Neural cell (in vitro differentiated cells): ENCODE measurements around the gene BOD1. TPM values are rescaled to one million over a fixed set of nuclear protein-coding genes. Genes with fewer than 3 reads are reported as not detected.
A peak's percentile ranks its signal among the peaks of the same experiment; 100 is the strongest.

Source experiments
- H2AFZ ChIP-seq: fragments of 200-600, 300-800 bp; sonication (generic), shearing (Covaris generic); 2 replicates; pipeline ENCODE4 v1.6.0; 2014; ENCODE audit warnings: low read depth, mild to moderate bottlenecking, antibody characterized with exemption, low read length, moderate library complexity
- H3F3A ChIP-seq: fragments of 200-600 bp; shearing (Covaris generic); 2 replicates; pipeline ENCODE4 v1.6.1; 2016; ENCODE audit warnings: mild to moderate bottlenecking, moderate library complexity, mixed read lengths, antibody characterized with exemption, low read length; ENCODE audit not compliant: insufficient read depth, poor library complexity, severe bottlenecking
- H3K27ac ChIP-seq: fragments of 200-600, 300-800 bp; sonication (generic), shearing (Covaris generic); 2 replicates; pipeline ENCODE4 v1.5.1; 2014; ENCODE audit warnings: mild to moderate bottlenecking, low read length, moderate library complexity
- H3K27me3 ChIP-seq: fragments of 300-800, 200-600 bp; sonication (generic), shearing (Covaris generic); 2 replicates; pipeline ENCODE4 v1.6.0; 2014; ENCODE audit warnings: mild to moderate bottlenecking, low read depth, low read length, moderate library complexity; ENCODE audit not compliant: insufficient read depth
- H3K36me3 ChIP-seq: fragments of 300-800, 200-600 bp; sonication (generic), shearing (Covaris generic); 2 replicates; pipeline ENCODE4 v1.5.1; 2014; ENCODE audit warnings: mild to moderate bottlenecking, antibody characterized with exemption, low read length, moderate library complexity; ENCODE audit not compliant: insufficient read depth
- H3K4me2 ChIP-seq: fragments of 300-800, 200-600 bp; sonication (generic), shearing (Covaris generic); 2 replicates; pipeline ENCODE4 v1.6.0; 2014; ENCODE audit warnings: mild to moderate bottlenecking, low read length
- H3K4me3 ChIP-seq: fragments of 300-800, 200-600 bp; sonication (generic), shearing (Covaris generic); 2 replicates; pipeline ENCODE4 v1.5.1; 2014; ENCODE audit warnings: mild to moderate bottlenecking, low read length, moderate library complexity
- H3K79me2 ChIP-seq: fragments of 200-600 bp; shearing (Covaris generic); replicated peaks from 2 replicates; pipeline ENCODE4 v1.6.0; 2014; ENCODE audit warnings: mild to moderate bottlenecking, low read length, moderate library complexity; ENCODE audit not compliant: insufficient read depth
- H3K9ac ChIP-seq: fragments of 300-800, 200-600 bp; sonication (generic), shearing (Covaris generic); 2 replicates; pipeline ENCODE4 v1.6.1; 2016; ENCODE audit warnings: mild to moderate bottlenecking, low read length, mixed read lengths
- H3K9me2 ChIP-seq: fragments of 200-600 bp; shearing (Covaris generic); 2 replicates; pipeline ENCODE4 v1.6.1; 2016; ENCODE audit warnings: mild to moderate bottlenecking, low read length, mixed read lengths; ENCODE audit not compliant: insufficient read depth
- H3K9me3 ChIP-seq: fragments of 200-600, 300-800 bp; sonication (generic), shearing (Covaris generic); 2 replicates; pipeline ENCODE4 v1.6.1; 2016; ENCODE audit warnings: mild to moderate bottlenecking, mixed run types, low read length, moderate library complexity, mixed read lengths
- H4K20me1 ChIP-seq: fragments of 200-600 bp; shearing (Covaris generic); 2 replicates; pipeline ENCODE4 v1.6.1; 2016; ENCODE audit warnings: mild to moderate bottlenecking, mixed run types; ENCODE audit not compliant: insufficient read depth
- EP300 ChIP-seq: fragments of 450-650 bp; conservative IDR thresholded peaks from 2 replicates; pipeline ENCODE4 v1.6.1; 2014; ENCODE audit warnings: antibody characterized with exemption, mild to moderate bottlenecking, moderate library complexity; ENCODE audit not compliant: poor library complexity, severe bottlenecking
- EZH2 ChIP-seq: fragments of 200-600, 300-800 bp; shearing (Covaris generic), sonication (generic); IDR thresholded peaks from 2 replicates; pipeline ENCODE4 v1.6.1; 2014; ENCODE audit warnings: antibody characterized with exemption, low read length, borderline replicate concordance, mild to moderate bottlenecking; ENCODE audit not compliant: insufficient read depth, poor library complexity, severe bottlenecking
- MXI1 ChIP-seq: fragments of 450-650 bp; conservative IDR thresholded peaks from 2 replicates; pipeline ENCODE4 v1.6.1; 2014; ENCODE audit warnings: antibody characterized with exemption, mild to moderate bottlenecking; ENCODE audit not compliant: poor library complexity, severe bottlenecking
- POLR2AphosphoS5 ChIP-seq: IDR thresholded peaks from 2 replicates; pipeline ENCODE4 v1.6.1; 2012
- RAD21 ChIP-seq: fragments of 450-650 bp; conservative IDR thresholded peaks from 2 replicates; pipeline ENCODE4 v1.6.1; 2014; ENCODE audit warnings: antibody characterized with exemption, mild to moderate bottlenecking, moderate library complexity
- SMC3 ChIP-seq: fragments of 450-650 bp; conservative IDR thresholded peaks from 2 replicates; pipeline ENCODE4 v1.6.1; 2014; ENCODE audit warnings: antibody characterized with exemption, mild to moderate bottlenecking, moderate library complexity; ENCODE audit not compliant: poor library complexity
- TAF1 ChIP-seq: IDR thresholded peaks from 2 replicates; pipeline ENCODE4 v1.6.1; 2012; ENCODE audit warnings: low read depth
- polyA minus RNA-seq: library from RNA; depleted of rRNA, polyadenylated mRNA; stranded (reverse); fragments of >200 nt; gene quantifications from 2 replicates; pipeline ENCODE4 v1.2.3, GENCODE V29; 2014
- polyA plus RNA-seq: library from polyadenylated mRNA; depleted of rRNA; stranded (reverse); fragments of >200 nt; gene quantifications from 2 replicates; pipeline ENCODE4 v1.2.3, GENCODE V29; 2014
- TF ChIP-seq, protein P1 (sequence below): fragments of 450-650 bp; IDR thresholded peaks from 2 replicates; pipeline ENCODE4 v1.5.1; 2014; ENCODE audit warnings: antibody characterized with exemption, mild to moderate bottlenecking, moderate library complexity; ENCODE audit not compliant: poor library complexity, severe bottlenecking
- TF ChIP-seq, protein P2 (sequence below): IDR thresholded peaks from 2 replicates; pipeline ENCODE4 v1.6.1; 2012; ENCODE audit warnings: borderline replicate concordance

The BOD1 gene
- 178 and 206 TPM in 2 replicates for polyA plus RNA-seq
- 103 TPM in 2 replicates for polyA minus RNA-seq

DNA sequence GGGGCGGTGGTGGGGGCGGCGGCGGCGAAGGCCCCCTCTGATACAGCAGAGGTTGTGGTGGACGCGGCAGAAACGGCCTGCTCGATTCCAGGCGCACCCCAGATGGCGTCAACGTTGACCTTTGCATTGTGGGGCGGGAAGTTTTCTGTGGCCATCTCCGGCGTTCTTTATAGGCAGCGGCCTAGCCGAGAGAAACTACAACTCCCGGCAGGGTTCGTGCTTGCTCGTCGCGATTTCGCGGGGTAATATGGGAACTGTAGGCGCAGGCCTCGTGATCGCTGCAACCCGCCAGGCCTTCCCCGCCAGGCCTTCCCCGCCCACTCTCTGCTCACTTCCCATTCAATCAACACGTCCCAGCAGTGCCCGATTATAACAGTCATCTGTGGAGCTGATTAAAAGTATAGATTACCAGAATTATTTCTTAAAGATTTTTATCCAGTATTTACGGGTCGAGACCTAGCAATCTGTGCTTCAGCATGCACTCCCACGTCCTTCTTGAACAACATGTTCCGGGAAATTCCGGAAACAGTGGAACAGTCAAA is at the start of gene BOD1:
Gene BOD1, minus strand, starts transcription at position 74 of the 542 bp plus-strand sequence. CDS start 214 bp downstream, outside the sequence.
- peak within 1 kb of the TSS; percentile 97 for H3K9ac ChIP-seq
- H3K27ac ChIP-seq: peak within 1 kb of the TSS; percentile 95
- H3F3A ChIP-seq: peaks cover 3% of the 10 kb centered on the region
- H4K20me1 ChIP-seq: peaks cover 5% of the 10 kb centered on the region
- no peaks in the 10 kb centered on the region for H3K9me3 ChIP-seq
- peaks cover 8% of the 10 kb centered on the region for H3K36me3 ChIP-seq
- no peaks in the 10 kb centered on the region for H3K27me3 ChIP-seq
- H3K4me3 ChIP-seq: peak within 1 kb of the TSS; percentile 90
- H2AFZ ChIP-seq: peak within 1 kb of the TSS; percentile 84
- peaks cover 38% of the 10 kb centered on the region for H3K79me2 ChIP-seq
- no peaks in the 10 kb centered on the region for H3K9me2 ChIP-seq
- peak within 1 kb of the TSS; percentile 100 for H3K4me2 ChIP-seq
- peak; percentile 88 for TF ChIP-seq POLR2AphosphoS5
- TF ChIP-seq, protein P1, sequence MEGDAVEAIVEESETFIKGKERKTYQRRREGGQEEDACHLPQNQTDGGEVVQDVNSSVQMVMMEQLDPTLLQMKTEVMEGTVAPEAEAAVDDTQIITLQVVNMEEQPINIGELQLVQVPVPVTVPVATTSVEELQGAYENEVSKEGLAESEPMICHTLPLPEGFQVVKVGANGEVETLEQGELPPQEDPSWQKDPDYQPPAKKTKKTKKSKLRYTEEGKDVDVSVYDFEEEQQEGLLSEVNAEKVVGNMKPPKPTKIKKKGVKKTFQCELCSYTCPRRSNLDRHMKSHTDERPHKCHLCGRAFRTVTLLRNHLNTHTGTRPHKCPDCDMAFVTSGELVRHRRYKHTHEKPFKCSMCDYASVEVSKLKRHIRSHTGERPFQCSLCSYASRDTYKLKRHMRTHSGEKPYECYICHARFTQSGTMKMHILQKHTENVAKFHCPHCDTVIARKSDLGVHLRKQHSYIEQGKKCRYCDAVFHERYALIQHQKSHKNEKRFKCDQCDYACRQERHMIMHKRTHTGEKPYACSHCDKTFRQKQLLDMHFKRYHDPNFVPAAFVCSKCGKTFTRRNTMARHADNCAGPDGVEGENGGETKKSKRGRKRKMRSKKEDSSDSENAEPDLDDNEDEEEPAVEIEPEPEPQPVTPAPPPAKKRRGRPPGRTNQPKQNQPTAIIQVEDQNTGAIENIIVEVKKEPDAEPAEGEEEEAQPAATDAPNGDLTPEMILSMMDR: no peak
- TF ChIP-seq EP300: no peak
- peak; percentile 68 for TF ChIP-seq MXI1
- peak; percentile 13 for TF ChIP-seq TAF1
- no peak for TF ChIP-seq RAD21
- TF ChIP-seq, protein P2, sequence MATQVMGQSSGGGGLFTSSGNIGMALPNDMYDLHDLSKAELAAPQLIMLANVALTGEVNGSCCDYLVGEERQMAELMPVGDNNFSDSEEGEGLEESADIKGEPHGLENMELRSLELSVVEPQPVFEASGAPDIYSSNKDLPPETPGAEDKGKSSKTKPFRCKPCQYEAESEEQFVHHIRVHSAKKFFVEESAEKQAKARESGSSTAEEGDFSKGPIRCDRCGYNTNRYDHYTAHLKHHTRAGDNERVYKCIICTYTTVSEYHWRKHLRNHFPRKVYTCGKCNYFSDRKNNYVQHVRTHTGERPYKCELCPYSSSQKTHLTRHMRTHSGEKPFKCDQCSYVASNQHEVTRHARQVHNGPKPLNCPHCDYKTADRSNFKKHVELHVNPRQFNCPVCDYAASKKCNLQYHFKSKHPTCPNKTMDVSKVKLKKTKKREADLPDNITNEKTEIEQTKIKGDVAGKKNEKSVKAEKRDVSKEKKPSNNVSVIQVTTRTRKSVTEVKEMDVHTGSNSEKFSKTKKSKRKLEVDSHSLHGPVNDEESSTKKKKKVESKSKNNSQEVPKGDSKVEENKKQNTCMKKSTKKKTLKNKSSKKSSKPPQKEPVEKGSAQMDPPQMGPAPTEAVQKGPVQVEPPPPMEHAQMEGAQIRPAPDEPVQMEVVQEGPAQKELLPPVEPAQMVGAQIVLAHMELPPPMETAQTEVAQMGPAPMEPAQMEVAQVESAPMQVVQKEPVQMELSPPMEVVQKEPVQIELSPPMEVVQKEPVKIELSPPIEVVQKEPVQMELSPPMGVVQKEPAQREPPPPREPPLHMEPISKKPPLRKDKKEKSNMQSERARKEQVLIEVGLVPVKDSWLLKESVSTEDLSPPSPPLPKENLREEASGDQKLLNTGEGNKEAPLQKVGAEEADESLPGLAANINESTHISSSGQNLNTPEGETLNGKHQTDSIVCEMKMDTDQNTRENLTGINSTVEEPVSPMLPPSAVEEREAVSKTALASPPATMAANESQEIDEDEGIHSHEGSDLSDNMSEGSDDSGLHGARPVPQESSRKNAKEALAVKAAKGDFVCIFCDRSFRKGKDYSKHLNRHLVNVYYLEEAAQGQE: no peak
- no peak for TF ChIP-seq EZH2
- TF ChIP-seq SMC3: no peak

DNA sequence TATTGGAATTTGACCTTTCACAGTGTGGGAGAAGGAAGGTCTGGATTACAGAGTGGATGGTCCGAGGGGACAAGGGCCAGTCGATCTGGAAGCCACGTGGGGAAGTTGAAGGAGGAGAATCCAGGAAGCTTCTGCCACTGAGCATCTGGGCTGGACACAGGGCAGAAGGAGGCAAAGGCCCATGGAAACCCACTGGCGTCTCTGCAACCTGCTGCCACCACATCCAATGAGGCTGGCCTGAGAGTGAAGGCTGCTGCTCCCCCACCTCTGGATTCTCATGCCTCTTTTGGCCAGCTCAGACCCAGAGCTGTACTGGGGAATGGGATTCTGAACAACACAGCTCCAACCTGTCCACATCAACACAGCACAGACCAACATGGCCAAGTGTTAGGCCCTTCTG is 48.9 kb upstream of the BOD1 start:
- Histone ChIP-seq H3K9me3 (no peaks in the 10 kb centered on the region), H2AFZ (no peak overlapping the region), H4K20me1 (no peaks in the 10 kb centered on the region), H3K9ac (no peak overlapping the region), H3K4me2 (no peak overlapping the region), H3K9me2 (no peaks in the 10 kb centered on the region), H3F3A (no peaks in the 10 kb centered on the region), H3K27me3 (no peaks in the 10 kb centered on the region), H3K79me2 (no peaks in the 10 kb centered on the region), H3K27ac (no peak overlapping the region), H3K4me3 (no peak overlapping the region), H3K36me3 (no peaks in the 10 kb centered on the region)
- TF ChIP-seq, protein P1: no peak
- TF ChIP-seq MXI1 (no peak), TAF1 (no peak), EZH2 (no peak), POLR2AphosphoS5 (no peak), RAD21 (no peak), EP300 (no peak), SMC3 (no peak)
- TF ChIP-seq, protein P2: no peak
